Tibial nerve (tissue), 4 donors: ENCODE data around the gene GLS.

Experiments used
- EP300 ChIP-seq, 2 donors: sonication (generic); formaldehyde crosslinking; IDR thresholded peaks; one replicate each; pipeline ENCODE4 v1.6.1; 2017; ENCODE audit warnings: antibody characterized with exemption in 2 of 2, mild to moderate bottlenecking in 1 of 2
- POLR2A ChIP-seq, 2 donors: fragments of 450-650 bp; IDR thresholded peaks; one replicate each; pipeline ENCODE4 v1.6.1; 2017; ENCODE audit warnings: antibody characterized with exemption in 2 of 2, mild to moderate bottlenecking in 2 of 2, moderate library complexity in 2 of 2
- TF ChIP-seq, protein P1 (sequence below), 5 experiments: fragments of 200-600 bp in 3 of 5; fragments of 450-650 bp in 2 of 5; sonication (generic) in 3 of 5; IDR thresholded peaks; one replicate each; pipeline ENCODE4 v1.5.1; 2016 to 2019; ENCODE audit warnings: antibody characterized with exemption in 5 of 5, mild to moderate bottlenecking in 3 of 5, moderate library complexity in 2 of 5

DNA sequence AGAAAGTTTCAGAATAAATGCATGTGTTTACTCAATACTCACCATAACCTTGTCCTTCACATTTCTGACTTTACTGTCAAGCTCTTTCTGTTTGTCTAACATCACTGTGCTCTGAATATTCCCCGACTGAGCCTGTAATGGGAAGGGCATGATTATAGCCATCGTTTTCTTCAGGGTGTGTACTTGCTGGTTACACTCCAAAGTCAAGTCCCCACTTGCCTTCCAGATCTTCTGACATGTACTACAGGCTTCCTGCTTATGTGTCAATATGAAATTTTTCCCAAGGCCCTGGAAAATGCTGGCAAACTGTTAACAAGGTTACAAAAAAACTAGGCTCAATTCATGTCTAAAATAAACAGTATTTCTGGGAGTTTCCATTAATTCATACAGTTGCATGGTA, 120.4 kb downstream of the GLS start:
- TF ChIP-seq, protein P1, sequence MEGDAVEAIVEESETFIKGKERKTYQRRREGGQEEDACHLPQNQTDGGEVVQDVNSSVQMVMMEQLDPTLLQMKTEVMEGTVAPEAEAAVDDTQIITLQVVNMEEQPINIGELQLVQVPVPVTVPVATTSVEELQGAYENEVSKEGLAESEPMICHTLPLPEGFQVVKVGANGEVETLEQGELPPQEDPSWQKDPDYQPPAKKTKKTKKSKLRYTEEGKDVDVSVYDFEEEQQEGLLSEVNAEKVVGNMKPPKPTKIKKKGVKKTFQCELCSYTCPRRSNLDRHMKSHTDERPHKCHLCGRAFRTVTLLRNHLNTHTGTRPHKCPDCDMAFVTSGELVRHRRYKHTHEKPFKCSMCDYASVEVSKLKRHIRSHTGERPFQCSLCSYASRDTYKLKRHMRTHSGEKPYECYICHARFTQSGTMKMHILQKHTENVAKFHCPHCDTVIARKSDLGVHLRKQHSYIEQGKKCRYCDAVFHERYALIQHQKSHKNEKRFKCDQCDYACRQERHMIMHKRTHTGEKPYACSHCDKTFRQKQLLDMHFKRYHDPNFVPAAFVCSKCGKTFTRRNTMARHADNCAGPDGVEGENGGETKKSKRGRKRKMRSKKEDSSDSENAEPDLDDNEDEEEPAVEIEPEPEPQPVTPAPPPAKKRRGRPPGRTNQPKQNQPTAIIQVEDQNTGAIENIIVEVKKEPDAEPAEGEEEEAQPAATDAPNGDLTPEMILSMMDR (IDR thresholded peaks at IDR 0.05): no peak
- TF ChIP-seq POLR2A (IDR thresholded peaks at IDR 0.05): no peak
- TF ChIP-seq EP300 (IDR thresholded peaks at IDR 0.05): no peak
